NCI-H2227 treated with DMSO at 0.1 percent for 48 hours (cell line): Measurements from ENCODE around the gene MOB3B.
A peak's percentile ranks its signal among the peaks of the same experiment; 100 is the strongest.

ENCODE experiments used
- DNase-seq: peaks from one replicate; lab custom pipeline; 2025; lab: John Stamatoyannopoulos, UW

Gene MOB3B

DNA sequence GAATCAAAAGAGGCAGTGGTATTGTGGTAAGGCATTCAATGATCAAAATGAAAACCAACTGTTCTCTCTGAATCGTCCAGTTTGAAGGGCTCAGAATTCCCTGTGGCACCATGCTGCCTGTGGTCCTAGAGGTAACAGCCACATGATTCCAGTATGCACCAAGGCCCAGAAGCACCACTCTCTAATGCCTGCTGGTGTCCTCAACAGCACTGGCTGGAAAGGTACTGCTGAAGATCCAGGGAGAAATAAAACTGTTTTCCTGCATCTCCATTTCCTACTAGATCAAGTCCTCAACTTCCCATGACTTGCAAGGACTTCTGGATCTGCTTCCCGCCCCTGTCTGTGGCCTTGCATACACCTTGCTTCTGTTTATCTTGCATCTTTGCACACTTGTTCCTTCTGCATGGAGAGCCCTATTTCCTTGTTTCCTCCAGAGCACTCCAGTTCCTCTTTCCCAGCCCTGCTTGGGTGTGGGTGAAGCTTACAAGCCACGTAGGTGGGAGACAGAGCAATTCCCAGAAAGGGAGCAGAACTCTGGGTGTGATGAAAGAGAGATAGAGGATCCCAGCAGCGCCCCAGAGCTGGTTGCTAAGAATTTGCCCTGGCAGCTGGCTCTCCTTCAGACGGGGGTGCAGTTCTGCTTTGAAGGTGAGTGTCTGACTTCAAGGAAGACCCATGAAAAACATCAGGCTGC is 191.6 kb downstream of the MOB3B start:
- DNase-seq, result no peak

DNA sequence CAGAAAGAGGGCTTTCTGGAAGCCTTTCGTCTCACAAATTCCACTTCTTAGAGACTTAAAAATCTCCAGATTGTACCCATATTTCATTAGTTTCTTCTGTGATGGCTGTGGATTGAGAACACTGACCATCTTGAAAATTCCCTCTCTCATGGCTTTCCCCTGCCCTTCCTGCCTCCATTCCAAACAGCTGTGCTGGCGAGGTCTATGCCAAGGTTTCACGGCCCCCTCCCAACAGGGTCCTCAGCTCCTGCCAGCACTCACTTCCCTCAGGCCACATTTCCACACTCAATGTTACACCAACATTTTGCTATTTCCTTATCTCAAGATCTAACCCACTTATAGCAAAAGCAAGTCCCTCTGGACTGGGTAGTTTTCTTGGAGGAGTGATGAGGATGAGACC is 192.4 kb downstream of the MOB3B start:
- no peak for DNase-seq

DNA sequence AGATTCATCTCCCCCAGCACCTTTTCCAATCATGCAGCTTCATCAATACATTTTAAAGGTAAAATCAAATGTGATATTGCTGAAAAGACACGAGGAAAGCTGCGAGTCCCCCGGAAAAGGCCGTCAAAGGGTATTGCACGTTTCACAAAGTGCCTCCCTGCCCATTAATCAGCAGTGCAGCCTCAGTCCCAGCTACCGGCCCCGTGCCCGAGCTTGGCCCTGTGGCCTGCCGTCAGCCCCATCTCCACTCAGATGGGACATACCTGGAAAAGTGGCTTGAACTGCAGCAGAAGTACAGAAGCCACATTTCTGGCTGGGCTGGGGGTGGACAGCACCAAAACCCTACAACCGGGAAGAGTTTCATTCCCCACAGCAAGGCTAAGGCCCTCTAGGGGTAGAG is 192.8 kb downstream of the MOB3B start:
- DNase-seq, result no peak

DNA sequence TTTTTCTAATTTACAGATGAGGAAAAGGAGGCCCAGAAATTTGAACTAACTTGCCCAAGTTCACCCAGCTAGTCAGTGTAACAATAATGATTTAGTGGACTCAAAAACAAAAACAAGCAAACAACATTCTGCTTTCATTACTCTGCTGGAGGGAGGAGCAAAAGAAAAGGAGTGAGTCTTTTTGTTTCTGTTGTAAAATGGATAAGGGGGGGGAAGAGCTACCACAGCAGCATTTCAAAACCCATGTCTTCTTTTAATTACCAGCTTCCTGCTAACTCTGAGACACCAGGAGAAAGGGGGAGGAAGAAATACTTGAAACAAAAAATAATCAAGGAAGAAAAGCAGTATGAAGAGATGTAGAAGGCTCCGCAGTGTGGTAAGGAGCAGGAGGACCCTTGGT is 193.5 kb downstream of the MOB3B start:
- DNase-seq, result no peak

GRCh38 chr9:27335075-27335474 is 194.5 kb downstream of the MOB3B start:
- DNase-seq, result no peak

DNA sequence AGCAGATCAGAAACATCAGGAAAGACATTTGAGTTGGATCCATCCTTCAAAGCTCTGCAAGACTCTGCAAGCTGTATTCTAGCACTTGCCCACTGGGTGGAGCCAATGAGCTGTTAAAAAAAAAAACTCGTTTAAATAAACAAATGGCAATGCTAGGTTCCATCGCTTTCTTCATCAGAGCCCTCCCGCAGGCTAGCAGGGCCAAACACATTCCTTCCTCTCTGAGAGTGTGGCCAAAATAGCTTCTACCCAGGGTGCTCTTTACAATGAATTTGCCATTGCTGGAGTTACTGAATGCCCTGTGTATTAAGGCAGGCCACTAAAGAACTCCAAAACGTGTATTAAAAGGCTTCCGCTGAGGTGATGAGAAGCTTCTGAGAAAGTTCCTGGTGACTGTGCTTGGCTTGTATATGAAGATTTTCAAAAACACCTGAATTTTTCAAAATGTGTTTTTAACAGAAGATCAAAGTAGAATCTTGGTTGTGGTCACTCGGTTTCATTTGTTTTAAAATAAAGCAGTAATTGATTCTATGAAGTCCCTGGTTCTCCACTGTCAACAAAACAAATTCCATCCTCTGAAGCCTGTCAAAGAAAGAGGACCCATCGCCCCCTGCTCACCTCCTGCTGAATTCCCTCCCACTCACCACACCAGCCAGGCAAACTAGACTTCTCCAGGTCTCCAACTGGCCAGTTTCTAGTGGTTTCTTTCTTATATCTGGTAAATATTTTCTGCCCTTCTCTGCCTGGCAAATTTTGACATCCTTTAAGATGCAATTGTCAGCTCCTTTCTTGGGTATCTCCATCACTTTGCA is 196.2 kb downstream of the MOB3B start:
- peak; percentile 16 for DNase-seq

- no peak for DNase-seq
Observed at GRCh38 chr9:27331393-27331792, 198.2 kb downstream of the MOB3B start.

DNA sequence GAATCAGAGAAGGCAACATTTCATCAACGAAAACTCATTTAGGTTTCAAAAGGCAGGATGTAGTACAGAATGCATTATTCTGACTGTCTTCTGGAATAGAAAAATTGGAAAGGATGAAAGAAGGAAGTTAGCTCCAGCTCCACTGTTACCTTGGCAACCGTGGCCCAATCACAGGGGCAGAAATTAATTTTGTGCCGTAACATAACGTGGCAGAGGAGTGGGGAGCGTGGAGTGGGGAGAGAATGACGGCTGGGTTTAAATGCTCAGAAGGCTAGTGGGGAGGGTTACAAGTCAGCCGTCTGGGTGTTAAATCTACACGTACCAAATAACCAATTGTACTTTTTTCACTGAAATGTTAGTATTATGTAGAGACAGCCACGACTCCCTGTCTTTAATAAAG is 200.3 kb downstream of the MOB3B start:
- no peak for DNase-seq

DNA sequence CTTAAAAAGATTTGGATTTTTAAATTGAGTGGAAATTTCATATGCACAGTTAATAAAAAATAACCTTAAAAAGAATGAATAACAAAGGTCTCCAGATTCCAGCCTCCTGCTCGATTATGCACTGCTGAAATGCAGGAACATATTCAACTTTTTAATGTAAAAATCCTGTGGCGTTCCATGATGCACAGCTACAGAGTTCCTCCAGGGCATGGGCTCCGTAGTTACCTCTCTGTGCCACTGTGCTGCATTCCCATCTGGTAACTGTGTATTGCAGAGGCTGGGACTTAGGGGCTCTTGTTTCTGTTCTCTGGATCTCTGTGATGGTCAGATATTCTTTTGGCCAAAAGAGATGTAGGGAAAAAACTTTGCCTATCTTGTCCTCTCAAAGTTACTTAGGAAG is 201.1 kb downstream of the MOB3B start:
- DNase-seq, result no peak

DNA sequence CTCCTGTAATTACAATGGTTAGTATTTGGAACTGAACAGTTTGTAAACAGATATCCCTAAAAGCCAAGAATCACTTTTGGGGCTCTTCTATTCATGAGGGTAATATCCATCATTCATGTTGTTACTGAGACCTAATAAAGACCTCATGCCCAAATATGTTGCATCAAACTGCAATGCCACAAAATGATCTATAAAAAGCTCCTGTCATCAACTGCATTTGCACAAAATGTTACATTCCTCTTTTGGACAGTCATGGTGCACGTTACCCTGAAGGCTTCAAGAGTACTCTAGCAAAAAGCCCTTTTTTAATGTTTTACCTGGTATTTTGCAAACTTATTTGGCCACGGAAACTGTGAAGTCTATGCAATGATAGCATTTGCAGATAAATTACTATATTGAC is 218.4 kb downstream of the MOB3B start:
- DNase-seq, result no peak

DNA sequence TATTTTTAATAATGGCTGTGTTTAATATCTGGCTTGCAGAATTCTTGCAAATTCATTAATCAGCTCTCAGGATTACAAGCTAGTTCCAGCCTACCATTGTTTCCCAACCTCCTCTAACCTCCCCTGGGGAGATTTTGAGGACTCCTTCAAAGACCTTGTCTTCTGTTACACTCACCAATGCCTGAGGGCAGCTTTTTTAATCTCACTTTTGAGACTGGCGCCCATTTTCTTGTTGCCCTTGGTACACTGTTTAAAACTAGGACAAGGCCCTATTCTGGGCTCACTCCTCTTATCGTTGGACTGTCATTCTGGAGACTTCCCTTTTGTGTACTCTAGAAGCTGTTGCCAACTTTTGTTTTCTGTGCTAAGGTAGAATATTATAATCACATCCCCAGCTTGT is 219.0 kb downstream of the MOB3B start:
- DNase-seq, result no peak

- DNase-seq, result no peak
Observed at GRCh38 chr9:27308691-27309390, 220.8 kb downstream of the MOB3B start.

- DNase-seq, result no peak
Observed at GRCh38 chr9:27304521-27304920, 225.1 kb downstream of the MOB3B start.

- no peak for DNase-seq
Observed at GRCh38 chr9:27303219-27303618, 226.4 kb downstream of the MOB3B start.

DNA sequence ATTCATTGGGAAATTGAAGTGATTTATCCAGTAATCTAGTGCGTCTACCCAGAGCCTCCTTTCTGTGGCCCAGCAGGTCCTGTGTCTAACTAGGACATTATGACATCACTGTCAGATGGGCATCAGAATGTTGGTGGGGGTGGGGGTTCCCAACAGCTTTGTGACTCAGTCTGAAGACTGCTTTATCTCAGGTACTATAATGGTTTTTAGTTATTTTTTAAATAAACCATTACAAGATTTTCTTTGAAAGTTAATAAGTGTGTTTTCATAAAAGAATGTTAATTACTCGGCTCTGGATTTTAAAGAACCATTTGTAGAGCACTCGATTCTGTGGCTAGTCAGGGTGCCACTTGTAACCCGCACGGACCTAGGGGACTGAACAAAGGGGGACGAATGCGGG is 232.6 kb downstream of the MOB3B start, which contains the start of gene EQTN:
Gene EQTN, minus strand, starts transcription at position 101 of the 400 bp plus-strand sequence. Its CDS starts 95 bp downstream, at position 6.
- no peak for DNase-seq

GRCh38 chr9:27293996-27294395 is 235.6 kb downstream of the MOB3B start:
- DNase-seq, result no peak

DNA sequence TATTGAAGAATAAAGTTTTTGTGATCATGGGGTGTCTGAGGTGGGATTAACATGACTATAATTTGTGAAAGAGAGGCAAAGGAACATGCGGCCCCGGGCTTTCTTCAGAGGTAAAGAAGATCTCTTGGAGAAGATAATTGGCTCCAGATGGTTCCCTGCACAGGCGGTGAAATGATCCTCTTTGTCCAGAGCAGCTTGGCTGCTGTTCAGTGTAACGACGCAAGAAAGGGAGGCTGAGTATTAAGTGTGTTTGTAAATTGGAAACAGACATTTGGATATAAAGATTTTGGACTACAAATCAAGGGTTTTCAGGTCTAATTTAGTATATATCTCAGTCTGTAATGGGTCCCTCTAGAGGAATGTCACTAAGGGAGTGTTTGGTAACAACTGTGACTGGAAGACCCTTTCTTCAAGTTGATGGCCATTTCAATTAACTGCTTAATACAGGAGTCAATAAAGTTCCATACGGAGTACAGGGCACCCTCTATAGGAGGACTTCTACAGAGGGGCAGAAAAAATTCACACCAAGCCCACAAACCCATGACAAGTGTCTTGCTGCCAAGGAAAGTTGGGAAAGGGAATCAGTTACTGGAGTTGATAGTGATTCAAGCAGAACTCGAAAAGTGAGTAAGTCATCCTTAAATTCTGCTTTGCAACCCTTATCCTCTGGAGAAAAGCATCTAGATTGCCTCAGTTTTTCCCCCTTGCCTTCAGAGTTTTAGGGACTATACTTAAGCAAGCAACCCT is 236.8 kb downstream of the MOB3B start:
- DNase-seq, result no peak

DNA sequence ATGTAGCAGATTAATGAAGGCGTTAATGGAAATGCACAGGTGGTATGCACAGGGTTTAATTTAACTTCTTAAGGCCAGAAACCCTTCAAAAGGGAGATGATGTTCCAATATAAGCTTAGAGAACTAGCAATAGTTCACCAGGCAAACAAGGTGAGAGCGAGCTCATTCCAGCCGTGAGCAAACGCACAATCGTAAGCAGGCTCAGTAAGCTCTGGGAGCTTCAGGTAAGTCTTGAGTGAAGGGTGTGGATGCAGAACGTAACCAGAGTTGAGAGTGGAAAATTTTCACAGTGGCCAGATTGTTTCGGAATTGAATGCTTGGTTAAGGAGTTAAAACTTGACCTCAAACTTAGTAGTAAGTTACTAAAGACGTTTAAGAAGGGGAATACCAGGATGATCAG is 238.3 kb downstream of the MOB3B start:
- no peak for DNase-seq

GRCh38 chr9:27282269-27282668 is 247.3 kb downstream of the MOB3B start:
- no peak for DNase-seq

- DNase-seq, result no peak
Observed at GRCh38 chr9:27280860-27281259, 248.8 kb downstream of the MOB3B start.

DNA sequence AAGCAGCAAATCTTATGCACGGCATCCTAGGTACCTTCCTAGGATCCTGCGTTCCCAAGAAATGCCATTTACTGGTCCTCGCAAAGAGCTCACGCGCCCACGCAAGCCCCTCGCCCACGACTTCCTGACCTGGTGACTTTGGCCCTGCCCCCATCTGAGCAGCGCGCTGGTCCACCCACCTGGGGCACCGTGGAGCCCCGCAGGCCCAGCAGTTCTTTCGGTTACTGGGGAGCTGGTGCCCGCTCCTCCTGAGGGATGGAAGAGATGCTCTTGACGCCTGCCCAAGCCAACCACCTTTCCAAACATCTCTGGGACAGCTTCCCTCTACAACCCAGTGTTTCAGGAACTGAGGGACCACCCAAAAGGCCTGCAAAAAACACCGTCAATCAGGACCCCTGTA is 249.4 kb downstream of the MOB3B start:
- no peak for DNase-seq

DNA sequence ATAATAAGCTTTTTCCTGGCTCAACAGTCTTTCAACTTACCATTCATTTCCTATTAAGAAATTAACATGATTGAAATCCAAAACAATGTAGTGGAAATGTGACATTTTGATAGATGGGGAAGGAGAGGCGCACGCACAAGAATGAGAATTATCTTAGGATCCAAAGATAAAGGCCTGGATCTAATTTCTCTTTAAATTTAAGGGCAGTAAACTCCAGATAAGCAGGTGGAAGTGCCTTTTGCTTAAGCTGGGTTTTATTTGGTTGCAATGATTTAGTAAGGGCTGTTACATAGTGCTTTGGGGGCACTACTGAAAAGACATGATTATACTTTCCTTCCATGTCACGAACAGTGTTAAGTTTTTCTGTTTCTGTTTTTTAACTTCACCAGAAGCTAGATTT is 250.0 kb downstream of the MOB3B start:
- no peak for DNase-seq
